Activated naive CD8-positive, alpha-beta T cell treated with anti-CD3 and anti-CD28 coated beads, Interleukin-2, amount 50 U/mL, for 16 hours (primary cell): ENCODE results near the gene OR2AE1.
A peak's percentile ranks its signal among the peaks of the same experiment; 100 is the strongest.
"Not testable (repeated sequence)": the region's sequence is repeated elsewhere in the genome, so short reads cannot be mapped to it uniquely, and the experiment has no call there.

ENCODE experiments used
- DNase-seq: peaks from one replicate; pipeline ENCODE4 v3.0.0-alpha.2; 2020; ENCODE audit warnings: low read depth, low spot score

The OR2AE1 gene, protein sequence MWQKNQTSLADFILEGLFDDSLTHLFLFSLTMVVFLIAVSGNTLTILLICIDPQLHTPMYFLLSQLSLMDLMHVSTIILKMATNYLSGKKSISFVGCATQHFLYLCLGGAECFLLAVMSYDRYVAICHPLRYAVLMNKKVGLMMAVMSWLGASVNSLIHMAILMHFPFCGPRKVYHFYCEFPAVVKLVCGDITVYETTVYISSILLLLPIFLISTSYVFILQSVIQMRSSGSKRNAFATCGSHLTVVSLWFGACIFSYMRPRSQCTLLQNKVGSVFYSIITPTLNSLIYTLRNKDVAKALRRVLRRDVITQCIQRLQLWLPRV

DNA sequence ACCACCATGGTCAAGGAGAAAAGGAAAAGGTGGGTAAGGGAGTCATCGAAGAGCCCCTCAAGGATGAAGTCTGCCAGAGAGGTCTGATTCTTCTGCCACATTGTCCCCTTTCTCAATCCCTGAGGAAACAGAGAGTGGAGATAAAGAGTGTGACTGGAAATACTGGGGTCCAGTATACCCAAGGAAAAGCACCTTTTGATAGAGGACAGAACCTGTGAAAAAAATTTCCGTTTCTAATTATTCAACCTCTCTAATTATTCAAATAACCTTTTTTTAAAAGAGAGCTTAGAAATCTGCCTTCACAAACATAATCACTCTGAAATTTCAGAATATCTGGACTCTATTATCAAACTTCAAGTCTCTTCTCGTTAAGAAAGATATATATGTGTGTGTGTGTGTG lies at the start of gene OR2AE1:
TSS of gene OR2AE1 (minus strand) at position 101 of the 400 bp plus-strand sequence. CDS start at position 101, 0 bp downstream.
- DNase-seq, result no peak

DNA sequence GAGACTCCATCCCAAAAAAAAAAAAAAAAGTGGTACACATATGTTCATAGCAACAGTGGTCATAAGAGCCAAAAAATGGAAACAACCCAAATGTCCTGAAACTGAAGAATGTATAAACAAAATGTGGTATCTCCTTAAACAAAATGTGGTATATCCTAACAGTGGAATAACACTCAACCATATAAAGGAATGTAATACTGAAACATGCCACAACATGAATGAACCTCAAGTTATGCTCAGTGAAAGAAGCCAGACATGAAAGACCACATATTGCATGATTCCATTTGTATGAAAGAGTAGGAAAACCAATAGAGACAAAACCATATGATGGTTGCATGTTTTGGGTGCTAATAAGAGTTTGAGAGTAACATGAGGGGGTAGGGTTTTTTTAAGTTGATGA lies 49.5 kb upstream of the OR2AE1 start:
- no peak for DNase-seq

DNA sequence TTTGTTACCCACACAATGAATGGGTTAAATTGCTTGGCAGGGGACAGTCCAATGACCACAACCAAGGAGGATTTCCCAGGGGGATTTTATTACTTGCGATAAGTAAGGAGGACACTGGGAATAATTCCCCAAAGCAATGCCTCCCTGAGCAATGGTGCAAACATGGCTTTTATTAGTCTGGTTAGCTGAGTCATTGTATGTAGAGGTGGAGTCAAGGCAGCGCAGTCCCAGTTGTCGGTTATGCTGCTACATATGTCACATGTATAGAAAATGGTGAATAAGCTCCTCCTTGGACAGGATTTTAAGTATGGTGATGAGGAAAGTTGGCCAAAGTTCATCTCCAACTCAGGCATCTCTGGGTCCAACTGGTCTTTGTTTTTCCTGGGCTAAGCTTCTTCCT lies 46.4 kb upstream of the OR2AE1 start:
- DNase-seq, result no peak

DNA sequence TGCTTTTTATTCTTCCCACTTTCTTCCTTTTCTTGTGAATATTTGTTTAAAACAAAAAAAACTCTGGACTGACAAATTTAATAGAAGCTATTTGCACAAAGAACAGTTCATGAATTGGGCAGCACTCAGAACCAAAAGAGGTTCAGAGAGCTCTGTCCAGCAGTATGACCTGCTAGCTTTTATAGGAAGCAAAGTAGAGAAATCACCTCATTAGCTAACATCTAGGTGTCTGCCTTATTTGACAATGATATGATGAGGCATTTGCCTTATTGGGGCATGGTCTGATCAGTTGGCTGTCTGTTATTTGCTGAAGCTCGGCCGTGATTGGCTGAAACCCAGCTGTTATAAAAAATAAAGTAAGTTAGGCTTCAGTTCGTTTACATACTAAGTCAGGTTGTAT lies 43.3 kb upstream of the OR2AE1 start:
- DNase-seq, result no peak

DNA sequence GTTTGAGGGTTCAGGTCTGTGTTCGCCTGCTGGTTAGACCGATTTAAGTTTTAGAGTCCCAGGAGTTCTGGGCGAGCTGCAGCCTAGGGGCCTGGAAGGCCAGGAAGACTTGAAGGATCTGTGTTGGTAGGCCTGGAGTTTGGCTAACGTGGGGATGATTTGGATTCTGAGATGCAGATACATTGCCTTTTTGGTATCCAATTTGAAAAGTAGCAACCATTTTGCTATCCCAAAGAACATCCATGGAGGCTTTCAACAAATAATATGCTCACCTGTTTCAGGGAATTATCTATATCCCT lies 42.9 kb upstream of the OR2AE1 start:
- DNase-seq, result no peak

DNA sequence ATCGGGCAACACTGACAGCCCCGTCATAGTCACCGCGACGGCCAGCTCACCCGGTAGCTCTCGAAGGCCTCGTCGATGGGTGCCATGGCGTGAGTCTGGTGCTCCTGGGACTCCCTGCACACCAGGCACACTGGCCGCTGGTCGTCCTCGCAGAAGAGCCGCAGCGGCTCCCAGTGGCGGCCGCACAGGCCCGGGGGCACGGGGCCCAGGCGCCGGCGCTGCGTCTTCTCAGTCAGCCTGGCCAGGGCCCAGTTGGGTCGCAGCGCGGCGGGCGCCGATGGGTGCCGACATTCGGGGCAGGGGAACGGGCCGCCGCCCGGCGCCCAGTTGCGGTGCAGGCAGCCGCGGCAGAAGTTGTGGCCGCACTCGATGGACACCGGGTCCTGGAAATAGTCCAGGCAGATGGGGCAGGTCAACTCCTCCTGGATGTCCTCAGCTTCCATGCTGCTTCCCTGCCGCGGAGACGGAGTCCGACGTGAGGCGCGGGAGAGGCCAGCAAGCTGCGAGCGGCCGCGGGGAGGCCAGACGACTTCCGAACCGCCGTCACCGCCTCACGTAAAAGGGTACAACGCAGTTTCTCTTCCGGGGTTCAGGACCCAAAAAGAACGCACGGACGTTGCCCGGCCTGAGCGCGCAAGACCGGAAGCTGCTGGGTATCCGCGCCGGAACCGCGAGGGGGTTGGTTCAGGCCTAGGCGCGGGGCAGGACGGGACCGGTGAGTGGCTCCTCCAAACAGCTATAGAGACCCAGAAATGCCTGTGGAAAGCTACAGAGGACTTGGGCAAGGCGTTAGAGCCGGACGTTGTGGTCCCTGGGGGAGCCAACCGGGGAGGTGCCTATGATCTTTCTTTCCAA lies 42.4 kb upstream of the OR2AE1 start, which contains the start of gene TRIM4:
TSS of gene TRIM4 (minus strand) at position 572 of the 855 bp plus-strand sequence. CDS start at position 443, 129 bp downstream.
- peak; percentile 81 for DNase-seq

DNA sequence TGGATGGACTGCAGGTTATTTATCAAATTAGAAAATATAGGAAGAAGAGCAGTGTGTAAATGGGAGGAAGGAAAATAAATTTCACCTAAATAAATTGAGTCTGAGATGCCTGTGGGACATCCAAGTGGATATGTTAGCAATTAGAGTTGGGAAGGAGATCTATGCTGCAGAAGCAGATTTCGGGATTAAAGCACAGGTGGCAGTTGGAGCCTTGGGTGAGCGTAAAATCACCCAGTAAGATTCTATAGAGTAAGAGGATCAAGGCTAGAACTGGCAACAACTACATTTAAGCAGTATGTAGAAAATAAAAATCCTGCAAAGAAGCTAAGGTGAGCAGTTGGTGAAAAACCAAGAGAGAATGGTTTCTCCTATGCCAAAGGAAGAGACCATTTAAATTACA lies 34.1 kb upstream of the OR2AE1 start:
- DNase-seq, result no peak

DNA sequence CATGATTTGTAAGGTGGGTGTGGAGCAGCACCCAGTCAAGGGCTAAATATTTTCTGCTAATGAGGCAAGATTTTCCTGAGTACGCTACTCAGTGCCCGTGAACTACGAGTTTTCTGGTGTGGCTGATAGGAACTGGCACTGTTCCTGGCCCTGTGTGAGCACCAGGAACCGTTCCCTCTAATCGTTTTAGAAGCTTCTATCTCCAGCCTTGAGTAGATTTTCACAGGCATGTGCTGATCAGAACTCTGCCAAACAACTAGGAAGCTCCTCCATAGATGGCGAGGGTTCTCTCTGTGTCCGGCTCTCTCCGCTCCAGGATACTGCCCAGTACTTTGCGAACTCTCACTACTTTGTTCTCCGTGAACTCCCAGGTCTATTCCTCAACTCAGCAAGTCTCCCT lies 24.7 kb upstream of the OR2AE1 start:
- no peak for DNase-seq

DNA sequence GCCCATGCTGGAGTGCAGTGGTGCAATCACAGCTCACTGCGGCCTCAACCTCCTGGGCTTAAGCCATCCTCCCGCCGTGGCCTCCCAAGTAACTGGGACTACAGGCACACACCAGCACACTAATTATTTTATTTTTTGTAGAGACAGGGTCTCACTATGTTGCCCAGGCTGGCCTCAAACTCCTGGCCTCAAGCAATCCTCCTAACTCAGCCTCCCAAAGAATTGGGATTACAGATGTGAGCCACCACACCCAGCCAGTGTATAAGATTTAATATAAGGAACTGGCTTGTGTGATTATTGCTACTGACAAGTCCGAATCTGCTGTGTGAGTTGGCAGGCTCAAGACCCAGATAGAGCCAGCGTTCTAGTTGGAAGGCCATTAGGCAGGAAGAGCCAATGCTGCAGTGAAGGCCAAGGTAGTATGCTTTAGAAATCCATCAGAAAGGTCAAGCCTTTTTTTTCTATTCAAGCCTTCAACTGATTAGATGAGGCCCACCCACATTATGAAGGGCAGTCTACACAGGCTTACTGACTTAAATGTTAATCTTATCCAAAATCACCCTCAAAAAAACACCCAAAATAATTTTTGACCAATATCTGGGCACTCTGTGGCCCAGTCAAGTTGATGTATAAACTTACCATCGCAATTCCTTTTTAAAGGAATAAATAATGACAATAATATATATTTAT lies 23.1 kb upstream of the OR2AE1 start:
- no peak for DNase-seq

DNA sequence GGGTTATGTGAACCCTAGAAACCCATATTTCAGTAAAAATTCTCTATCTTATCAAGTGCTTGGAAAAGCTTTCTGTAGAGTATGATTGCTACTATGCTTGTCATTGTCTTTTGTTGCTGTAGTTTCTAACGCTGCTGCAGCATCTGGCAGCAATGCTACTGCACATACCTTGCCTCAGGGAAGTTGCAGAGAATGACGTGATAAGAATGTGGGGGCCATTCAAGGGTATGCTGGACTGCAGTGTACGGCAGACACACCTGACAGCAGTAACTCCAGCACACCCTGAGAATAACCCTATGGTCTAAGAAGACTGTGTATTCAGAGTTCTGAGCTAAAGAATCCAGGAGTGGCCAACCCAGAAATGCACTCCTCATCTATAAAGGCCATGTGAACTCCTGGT lies 22.0 kb upstream of the OR2AE1 start:
- DNase-seq, result no peak

DNA sequence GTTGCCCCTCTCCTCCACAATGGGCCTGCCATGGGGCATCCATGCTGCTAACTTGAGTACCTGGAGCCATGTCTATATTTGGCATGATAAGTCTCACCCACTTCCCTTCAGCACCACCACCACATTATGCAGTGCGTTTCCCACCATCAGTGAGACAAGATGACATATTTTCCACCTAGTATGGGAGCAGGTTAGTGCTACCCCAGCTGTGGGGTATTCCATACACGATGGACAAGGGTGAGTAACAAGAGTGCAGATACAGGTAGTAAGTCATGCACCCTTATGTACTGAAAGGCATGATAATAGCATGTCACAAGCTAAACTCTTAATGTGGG lies 21.2 kb upstream of the OR2AE1 start:
- DNase-seq, result no peak

DNA sequence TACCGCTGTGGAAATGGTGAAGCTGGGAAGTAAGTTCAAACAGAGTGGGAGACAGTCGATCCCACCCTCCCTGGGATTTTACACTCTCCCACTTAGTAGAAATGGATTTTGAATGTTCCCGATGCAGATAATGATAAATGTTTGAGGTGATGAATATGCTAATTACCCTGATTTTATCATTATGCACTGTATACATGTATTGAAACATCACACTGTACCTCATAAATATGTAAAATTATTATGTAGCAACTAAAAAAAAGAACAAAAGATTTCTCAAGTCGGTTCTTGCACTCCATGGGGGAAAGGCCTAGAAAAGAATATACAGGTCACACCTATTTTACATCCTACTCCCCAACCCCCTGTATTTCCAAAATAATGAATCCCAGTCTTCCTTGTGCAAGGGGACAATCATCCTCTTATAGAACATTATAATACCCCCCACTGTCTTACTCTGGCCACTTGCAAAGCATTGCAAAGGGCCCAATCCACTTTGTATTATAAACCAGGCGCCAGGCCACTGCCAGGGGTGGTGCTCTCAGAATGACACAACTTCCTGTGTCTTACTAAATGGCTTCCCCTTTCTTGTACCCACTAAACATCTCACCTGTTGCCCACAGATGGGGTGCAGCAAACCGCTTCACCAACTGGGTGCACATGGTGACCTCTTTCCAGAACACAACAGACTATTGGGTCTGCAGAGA lies 20.6 kb upstream of the OR2AE1 start:
- DNase-seq, result no peak

DNA sequence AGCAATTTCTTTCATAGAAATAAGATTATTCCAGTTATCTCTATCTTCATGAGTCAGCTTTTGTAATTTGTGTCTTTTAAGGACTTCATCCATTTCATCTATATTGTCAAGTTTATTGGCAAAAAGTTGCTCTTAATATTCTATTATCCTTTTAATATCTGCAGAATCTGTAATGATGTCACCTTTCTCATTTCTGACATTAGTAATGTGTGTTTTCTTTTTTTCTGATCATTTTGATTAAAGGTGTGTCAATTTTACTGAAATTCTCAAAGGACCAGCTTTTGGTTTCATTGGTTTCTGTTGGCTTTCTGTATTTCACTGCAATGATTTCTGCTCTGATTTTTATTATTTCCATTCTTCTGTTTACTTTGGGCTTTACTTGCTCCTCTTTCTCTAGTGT lies 17.9 kb upstream of the OR2AE1 start:
- no peak for DNase-seq

DNA sequence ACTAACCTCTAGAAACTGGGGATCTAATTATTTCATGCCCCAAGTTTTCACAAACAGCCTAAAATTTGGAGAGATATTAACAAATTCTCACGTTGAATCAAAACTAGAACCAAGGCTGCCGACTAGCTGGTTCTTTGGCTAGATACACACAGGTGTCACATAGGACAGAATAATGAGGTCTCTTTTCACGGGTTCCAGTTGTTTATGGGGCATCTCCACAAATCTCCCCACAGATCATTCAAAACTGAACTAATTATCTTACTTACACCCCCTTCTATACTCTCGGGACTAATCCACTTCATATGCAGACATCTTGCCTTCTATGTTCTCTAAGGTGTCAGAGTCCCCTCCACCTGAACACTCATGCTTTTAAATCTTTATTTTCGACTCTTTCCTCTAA lies 16.4 kb upstream of the OR2AE1 start:
- no peak for DNase-seq

DNA sequence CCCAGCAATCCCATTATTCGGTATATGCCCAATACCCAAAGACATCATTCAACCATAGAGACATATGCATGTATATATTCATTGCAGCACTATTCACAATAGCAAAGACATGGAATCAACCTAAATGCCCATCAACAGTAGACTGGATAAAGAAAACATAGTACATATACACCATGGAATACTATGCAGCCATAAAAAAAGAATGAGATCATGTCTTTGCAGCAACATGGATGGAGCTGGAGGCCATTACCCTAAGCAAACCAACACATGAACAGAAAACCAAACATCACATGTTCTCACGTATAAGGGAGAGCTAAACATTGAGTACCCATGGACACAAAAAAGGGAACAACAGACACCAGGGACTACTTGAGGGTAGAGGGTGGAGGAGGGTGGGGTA lies 13.5 kb upstream of the OR2AE1 start:
- not testable (repeated sequence) for DNase-seq

DNA sequence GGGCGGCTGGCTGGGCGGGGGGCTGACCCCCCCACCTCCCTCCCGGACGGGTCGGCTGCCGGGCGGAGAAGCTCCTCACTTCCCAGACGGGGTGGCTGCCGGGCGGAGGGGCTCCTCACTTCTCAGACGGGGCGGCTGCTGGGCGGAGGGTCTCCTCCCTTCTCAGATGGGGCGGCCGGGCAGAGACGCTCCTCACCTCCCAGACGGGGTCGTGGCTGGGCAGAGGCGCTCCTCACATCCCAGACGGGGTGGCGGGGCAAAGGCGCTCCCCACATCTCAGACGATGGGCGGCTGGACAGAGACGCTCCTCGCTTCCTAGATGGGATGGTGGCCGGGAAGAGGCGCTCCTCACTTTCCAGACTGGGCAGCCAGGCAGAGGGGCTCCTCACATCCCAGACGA lies 11.5 kb upstream of the OR2AE1 start:
- not testable (repeated sequence) for DNase-seq

DNA sequence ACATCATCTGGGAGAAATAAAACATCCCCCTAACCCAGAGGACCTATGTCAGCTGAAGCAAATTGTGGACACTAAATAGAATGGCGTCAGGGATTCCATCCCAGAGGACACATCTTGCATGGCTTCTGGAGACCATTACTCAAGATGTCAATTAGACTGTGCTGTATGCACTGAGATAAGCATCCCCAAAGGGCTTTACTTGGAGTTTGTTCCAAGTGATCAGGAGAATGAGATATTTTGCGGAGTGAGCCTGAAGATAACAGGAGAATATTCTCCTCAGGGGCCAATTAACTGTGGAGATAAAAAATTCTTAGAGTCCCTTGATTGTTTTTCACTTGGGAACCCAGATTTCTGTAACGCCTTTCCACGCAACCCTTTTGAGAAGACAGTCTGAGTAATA lies 4.5 kb upstream of the OR2AE1 start:
- no peak for DNase-seq

DNA sequence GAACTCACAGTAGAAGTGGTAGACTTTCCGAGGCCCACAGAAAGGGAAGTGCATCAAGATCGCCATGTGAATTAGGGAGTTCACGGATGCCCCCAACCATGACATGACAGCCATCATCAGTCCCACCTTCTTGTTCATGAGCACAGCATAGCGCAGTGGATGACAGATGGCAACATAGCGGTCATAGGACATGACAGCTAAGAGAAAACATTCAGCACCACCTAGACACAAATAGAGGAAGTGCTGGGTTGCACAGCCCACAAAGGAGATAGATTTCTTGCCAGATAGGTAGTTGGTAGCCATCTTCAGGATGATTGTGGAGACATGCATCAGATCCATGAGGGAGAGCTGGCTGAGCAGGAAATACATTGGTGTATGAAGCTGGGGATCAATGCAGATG lies 342 bp downstream of the OR2AE1 start:
- no peak for DNase-seq

DNA sequence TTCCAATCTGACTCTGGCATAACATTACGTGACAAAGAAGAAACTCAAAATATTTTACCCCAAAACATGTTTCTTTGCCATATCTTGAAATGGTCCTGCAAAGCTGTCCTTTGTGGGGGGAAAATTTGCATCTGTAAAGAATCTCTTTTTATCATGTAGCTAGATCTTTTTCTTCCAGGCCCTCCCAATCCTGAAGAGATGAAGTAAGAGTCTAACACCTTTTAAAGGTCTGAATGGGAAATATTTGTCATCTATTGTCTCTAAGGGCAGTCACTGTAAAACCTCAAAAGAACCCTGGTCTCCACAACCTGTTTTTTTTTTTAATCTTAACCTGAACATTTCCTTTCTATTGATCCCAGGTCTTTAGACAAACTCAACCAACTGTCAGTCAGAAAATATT lies 8.6 kb downstream of the OR2AE1 start:
- no peak for DNase-seq

DNA sequence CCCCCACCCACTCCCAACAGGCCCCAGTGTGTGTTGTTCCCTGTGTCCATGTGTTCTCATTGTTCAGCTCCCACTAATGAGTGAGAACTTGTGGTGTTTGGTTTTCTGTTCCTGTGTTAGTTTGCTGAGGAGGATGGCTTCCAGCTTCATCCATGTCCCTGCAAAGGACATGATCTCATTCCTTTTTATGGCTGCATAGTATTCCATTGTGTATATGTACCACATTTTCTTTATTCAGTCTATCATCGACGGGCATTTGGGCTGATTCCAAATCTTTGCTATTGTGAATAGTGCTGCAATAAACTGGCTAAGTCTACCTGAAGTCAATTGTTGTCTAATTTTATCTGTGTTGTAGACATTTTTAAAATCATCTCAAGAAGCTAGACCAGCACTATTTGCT lies 9.4 kb downstream of the OR2AE1 start:
- not testable (repeated sequence) for DNase-seq

DNA sequence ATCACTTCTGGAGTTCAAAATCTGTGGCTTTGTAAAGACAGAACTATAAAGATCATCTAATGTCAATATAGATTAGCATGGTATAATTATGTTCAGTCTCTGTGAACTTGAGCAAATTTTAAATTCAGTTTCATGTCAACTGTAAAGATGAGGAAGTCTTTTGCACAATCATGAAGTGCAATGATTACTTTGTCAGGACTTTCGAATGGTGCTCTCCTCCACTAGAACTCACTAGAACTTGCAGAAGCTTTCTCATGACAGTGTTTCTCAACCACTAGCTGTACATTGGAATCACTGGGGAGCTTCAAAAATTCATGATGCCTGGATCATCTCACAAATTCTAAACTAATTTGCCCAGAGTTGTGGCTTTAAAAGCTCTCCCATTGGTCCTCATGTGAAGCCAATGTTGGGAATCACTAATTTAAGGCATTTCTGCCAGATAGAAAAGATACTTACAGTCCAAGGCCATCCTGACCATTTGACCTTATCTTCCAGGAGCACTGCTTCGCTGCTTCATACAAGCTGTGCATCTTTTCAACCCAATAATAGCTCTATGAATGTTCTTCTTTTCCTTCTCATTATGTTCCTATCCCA lies 12.9 kb downstream of the OR2AE1 start:
- DNase-seq, result no peak
